Measurements from ENCODE around the gene MYRF.

Gene MYRF

DNA sequence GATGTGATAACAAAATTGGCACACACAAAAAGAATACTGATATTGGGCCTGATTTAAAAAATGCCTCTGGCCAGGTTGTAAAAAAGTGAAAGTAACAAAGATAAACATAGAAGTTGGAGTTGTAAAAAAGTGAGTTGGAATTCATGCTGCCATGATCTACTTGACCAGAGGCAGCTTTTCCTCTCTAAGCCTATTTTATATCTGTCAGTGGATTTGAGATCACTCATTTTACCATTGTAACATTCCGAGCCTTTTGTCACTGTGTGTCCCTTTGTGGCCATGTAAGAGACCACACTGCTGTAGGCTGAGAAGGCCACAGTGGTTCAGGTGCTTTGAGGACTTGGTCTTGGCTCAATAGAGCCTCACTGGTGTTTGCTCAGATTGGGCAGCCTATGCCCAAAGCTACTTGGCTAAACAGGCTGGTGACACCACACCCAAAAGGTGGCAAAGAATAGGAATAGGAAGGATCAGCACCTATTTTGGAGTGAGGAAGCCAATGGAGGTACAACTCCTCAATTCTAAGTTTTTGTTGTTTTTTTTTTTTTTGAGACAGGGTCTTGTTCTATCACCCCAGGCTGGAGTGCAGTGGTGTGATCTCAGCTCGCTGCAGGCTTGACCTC lies 47.3 kb downstream of the MYRF start:
- no peak for DNase-seq

DNA sequence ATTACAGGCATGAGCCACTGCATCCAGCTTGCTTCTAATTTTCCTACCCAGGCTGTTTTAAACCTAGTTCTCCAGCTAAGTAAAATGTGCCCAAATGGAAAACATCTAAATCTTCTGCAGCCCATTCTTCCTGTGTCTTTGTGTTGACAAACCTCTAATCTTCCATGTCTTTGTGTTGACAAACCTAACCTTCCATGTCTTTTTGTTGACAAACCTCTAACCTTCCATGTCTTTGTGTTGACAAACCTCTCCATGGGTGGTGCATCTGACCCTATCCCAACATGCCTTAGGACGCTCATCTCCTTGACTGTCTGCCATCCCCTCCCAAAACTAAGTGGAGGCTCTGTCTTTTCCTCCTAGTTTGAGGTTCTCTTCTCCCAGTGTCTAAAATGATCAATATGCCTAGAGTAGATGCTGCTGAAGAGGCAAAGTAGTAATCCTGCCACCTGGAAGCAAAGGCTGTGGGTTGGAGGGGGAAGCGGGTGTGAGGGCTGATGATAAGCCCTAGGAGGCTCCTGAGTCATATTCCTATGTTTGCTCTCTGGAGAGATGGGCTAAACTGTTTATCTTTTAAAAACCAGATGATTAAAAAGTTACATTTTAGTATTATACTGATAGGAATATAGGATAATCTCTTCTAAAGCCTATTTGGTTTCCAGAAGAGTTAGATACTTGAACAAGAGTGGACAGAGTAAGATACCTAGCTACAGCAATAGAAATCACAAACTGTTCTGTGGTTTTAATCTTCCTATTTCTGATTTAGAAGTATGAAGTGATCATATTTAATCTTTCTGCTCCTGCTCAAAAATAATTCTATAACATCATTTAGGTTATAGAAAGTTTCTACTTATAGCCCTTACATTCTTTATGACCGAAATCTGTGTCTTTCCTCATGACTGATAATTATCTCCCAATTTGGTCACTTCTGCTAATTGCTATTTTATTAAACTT lies 48.2 kb downstream of the MYRF start:
- DNase-seq = no peak

DNA sequence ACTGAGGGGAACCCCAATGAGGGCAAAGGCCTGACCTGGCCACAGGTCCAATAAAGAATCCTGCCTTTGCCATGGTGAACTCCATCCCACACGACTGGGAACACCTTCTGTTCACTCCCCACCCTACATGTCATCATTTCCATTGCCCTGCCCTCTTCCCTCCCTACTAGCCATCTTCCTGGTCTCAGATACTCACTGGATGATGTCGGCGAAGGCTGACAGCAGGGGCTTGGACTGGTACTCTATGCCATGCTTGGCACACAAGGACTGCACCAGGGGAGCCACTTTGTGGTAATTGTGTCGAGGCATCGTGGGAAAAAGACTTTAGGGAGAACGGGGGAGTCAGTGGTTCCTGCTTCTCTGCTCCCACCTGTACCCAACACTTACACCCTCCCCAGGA lies 50.2 kb downstream of the MYRF start:
- DNase-seq = no peak

DNA sequence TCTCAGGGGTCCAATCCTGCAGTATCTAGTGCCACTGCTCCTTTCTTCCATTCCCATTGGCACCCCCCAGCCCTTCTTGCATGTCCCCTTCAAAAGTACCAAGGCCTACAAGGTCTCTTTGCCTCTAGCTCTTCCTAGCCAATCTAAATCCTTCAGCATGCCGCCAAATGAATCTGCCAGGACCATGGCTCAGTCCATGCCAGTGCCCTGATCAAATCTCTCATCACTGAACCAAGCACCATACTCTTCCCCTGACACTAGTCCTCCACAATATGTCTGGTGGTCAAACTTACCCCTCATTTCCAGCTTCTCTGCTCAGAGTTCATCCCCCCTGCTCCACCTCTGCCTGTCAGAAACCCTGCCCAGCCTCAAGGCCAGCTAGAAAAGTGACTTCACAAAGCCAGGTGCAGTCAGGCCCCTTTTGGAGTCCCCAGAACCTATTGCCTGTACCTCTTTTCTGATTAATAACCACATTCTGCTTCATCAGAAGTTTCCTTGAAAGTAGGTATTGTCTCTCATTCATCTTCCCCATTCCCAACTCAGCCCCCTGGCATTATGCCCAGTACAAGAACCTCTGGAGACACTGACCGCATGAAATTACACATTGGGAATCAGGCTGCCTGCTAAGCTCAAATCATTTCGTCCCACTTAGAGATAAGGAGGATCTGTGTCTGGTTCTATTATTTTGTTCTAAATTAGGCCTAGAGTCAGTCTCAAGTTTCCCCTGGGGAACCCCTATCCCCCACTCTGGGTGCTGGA lies 51.6 kb downstream of the MYRF start:
- DNase-seq = no peak

DNA sequence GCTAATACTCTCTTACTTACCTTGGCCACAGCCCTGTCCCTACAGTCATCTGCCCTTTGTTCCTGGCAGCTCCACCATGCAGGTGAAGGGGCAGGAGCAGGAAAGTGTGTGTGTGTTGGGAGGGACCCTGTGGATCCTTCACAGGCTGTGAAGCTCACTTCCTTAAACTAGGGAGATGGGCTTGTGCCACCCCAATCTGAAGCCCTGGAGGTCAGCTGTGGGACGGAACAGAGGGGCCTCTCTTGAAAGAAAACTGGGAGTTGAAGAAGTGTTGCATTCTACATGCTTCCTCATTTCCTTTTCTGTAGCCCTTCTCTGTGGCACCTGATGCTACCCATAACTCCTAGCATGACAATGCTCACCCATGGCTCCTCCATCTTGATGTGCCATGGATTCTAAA lies 52.7 kb downstream of the MYRF start:
- no peak for DNase-seq

DNA sequence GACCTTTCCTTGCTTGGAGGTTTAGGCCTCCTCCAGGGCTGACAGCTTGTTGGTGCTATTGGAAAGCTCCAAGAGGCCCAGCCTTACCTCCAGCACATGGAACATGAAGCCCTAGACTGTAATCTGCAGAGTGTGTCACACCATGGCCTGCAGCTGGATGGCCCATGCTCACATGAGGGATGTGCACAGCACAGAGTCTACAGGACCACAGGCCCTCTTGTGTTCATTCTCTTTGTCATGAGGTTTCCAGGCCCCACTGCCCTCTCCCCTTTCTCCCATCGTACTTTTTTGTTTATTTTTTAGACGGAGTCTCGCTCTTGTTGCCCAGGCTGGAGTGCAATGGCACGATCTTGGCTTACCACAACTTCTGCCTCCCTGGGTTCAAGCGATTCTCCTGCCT lies 54.3 kb downstream of the MYRF start:
- DNase-seq = no peak

DNA sequence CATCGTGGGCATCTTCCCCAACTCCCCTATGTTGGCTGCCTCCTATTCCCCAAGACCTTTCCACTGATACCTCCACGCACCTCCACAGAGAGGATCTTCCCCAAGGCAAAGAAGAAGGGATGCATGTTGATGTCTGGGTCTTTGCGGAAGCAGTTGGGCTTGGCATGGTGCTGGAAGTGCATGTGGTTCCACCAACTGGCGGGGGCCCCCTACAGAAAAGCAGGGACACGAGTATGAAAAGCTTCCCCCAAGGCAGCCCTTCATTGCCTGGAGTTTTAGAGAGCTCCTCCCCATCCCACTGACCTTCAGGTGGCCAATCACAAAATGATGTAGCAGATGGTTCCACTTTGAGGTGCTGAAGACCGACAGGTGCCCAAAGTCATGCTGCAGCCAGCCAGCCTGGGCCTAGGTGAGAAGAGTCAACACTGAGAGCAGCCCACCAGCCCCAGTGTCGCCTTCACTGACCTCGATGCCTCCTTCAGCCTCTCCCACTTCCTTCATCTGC lies 58.3 kb downstream of the MYRF start:
- DNase-seq = no peak

DNA sequence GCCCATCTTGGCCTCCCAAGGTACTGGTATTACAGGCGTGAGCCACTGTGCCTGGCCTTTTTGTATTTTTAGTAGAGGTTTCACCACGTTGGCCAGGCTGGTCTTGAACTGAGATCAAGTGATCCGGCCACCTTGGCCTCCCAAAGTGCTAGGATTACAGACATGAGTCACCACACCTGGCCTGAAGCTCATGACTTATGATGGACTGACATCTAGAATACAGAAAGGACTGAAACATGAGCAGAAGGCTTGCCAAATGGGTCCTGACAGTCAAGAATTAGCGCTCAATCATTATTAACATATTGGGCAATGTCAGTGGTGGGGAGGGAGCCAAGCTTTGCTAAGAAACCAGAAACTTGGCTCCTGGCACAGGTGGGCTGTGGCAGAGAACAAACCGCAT lies 59.4 kb downstream of the MYRF start:
- no peak for DNase-seq

DNA sequence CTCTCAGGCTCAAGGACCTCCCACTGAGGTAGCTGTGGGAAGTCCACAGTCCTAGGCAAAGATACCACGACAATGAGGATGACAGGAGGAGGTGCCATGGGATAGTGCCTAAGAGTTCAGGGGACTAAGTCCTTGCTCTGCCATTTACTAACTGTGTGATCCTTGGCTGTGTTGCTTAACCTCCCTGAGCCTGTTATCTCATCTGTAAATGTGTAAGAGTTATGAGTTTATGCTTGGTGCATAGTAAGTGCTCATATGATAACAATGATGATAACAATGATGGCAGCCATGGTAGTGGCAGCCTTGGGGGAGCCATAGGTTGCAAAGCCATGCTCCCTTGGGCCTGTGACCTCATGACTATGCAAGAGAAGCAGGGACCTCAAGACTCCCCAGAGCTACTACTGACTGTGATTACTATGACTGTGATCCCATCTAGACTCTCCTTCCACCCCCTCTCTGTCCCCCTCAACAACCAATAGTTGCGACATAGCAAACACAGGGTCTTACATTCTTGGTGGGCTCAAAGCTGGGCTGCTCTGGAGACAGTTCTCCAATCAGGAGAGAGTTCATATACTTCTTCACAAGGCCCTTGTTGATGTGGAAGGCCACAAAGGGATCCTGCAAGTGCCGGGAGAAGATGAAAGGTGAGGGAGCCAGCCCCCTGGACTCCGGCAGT lies 60.4 kb downstream of the MYRF start:
- no peak for DNase-seq

DNA sequence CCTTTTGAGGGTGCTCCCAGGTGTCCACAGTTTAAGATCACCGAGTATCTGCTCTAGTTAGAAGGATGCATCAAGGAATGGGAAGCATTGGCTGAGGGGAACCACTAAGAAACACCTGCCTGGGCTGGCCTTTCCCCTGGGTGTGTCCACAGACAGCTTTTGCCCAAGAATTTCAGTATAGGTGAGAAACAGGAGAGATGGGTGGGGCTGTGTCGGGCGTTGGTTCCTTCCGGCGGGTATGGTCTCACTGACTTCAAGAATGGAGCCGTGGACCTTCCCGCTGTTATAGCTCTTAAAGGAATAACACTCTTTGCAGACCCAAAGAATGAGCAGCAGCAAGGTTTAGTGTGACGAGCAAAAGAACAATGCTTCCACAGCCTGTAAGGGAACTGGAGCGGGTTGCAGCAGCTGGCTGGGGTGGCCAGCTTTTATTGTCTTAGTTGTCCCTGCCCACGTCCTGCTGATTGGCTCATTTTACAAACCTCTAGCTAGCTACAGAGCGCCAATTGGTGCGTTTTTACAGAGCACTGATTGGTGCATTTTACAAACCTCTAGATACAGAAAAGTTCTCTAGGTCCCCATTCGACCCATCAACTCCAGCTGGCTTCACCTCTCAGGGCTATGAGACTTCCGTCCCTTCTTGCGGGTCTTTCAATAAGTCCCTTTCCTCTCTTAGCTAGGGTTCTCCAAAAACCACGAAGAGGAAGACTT lies 62.0 kb downstream of the MYRF start:
- DNase-seq = no peak

DNA sequence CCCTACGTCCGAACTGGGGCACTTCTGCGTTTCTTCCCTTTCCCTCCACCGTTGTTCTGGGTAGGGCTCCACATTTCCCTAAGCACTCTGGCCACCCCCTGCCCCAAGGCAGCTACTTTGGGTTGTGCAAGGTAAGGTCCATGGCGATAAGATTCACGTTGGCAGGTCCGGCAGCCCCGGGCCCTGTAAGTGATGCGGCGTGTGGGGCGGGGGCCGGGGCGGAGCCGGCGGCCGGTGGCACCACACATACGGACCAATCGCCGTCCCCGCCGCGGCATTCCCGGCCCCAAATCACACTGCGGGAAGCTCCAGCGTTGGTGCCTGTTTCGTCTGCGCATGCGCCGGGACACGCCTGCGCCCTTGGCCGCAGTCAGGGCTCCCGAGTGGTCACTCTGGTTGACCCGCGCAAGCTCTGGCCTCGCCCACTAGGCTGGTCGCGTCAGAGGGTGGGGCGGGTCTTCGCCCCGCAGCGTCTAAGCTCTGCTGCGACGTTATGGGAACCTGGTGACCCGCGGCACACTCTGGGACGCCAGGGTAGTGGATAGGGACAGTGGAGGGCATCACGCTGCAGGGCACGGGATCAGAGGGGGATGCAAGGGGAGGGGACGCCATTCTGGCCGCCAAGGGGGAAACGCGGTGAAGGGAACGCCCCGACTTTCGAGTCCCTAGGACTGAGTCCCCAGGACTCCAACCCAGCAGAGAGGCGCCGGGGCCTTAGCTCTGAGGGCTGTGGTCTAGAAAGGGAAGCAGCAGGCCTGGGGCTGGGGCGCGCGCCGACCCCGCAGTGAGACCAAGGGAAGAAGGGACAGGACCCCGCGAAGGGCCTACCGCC lies 62.7 kb downstream of the MYRF start:
- peak; percentile 68 for DNase-seq

DNA sequence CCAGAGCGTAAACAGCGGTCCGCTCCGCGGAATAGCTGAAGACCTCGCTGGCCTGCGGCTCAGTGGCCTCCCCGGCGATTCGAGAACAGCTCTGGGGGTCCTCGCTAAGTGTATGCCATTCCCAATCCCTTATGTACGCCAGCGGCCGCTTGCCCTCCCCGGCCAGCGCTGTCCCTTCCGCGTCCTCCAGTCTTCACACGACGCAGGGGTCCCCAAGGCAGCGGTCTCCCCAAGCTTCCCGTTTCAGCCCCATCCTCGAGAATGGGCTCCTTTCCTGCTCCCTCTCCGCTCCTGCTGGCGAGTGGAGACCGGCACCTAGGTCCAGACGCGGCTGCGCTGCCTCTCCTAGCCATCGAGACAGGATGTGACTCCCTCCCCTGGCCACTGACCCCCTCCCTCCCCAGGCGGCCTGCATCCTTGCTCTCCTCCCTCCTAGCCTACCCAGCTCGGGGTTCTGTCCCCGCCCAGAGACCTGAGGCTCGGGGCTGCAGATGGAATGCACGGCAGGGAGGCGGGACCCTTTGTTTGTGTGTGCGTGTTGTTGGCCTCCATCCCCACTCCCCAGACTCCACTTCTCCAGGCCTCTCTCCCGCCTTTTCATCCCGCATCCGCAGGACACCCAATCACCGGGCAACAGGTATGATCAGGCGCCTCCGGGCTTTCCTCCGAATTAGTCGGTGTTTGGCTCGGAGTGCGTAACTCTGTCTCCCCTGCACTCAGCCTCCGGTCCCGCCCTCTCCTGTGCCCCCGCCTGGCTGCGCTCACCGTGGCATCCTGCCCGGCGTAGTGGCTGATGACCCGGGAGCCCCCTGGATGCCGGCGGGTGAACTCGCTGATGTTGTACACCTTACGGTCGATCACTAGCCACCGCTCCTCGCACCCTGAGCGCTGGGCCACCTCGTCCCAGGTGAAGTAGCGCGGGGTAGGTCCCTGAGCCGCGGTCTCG lies 63.6 kb downstream of the MYRF start:
- no peak for DNase-seq

DNA sequence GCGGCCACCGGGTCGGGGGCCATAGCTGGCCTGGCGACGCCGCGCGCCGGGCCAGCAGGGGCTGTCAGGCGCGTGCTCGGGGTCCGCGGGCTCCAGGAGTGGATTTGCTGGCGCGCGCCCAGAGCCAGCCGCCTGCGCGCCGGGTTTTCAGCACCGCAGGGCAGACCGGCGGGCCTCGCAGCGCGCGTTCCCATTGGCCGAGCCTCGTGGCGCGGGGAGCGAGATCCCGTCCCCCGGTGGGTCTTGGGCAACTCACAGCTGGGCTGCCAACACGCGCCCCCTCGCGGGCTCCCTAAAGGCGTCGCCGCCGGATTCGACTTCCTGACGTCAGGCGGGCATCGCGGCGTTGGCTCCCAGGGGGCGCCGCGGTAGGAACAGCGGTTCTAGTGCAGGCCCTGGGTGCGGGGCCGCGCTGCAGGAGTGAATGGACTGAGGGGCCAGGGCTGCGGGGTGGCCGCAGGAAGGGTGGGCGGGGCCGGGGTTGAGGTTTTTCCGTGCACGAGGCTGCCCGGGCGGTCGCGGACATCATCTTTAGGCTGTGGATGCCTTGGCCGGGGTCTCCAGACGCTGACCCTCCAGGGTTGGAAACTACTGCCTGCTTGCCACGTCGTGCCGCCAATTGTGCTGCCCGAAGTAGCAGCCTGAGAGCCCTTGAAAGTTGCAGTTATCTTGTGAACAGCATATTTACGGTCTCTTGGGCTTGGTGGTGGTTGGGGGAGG lies 64.5 kb downstream of the MYRF start, which contains the start of gene FADS1:
Gene FADS1, minus strand, starts transcription at position 268 of the 720 bp plus-strand sequence. Its CDS starts 74 bp downstream, at position 194.
- peak; percentile 96 for DNase-seq

DNA sequence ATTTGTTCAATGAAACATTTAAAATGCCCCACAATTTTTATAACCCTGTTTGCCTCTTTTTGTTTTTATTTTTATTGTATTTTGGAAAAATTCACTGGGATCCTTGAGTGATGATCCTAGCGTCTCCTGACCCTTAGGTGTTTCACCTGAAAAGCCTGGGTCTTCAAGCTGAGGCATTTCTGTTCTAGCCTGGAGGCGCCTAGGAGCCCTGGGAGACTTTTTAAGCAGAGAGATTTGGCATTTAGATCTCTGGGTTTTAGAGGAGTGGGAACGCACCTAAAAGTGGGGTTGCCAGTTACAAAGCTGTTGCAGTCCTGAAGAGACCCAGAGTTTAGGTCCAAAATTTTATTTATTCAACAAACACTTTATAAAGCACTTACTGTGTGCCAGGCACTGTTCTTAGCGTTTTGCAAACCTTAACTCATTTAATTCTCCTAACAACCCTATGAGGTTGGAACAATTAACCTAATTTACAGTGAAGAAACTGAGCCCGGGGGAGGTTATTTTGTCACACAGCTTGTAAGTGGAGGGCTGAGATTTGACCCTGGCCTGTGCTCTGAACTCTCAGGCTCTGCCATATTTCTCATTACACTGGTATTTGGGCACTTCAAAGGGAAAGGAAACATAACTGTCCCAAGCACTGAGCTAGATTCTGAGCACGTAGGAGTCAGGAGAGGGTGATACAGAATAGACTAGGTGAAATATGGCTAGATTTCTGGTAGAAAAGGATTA lies 65.2 kb downstream of the MYRF start:
- DNase-seq = no peak

DNA sequence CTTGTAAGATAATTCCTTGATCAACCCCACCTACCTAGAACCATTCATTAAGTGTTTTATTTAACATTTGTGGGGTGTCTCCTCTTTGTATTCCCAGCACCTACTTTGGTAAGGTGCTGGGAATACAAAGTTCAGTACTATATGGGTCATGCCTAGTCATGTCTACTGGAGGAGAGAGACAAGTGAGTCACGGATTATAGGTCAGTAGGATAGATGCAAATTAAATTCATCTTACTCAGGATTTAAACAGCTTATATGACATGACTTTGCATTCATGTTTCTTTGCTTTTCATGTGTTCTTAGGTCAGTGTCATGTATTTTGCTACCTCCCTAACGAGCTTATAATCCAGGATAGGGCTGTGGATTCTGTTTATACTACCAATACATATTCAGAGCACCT lies 67.7 kb downstream of the MYRF start:
- no peak for DNase-seq

DNA sequence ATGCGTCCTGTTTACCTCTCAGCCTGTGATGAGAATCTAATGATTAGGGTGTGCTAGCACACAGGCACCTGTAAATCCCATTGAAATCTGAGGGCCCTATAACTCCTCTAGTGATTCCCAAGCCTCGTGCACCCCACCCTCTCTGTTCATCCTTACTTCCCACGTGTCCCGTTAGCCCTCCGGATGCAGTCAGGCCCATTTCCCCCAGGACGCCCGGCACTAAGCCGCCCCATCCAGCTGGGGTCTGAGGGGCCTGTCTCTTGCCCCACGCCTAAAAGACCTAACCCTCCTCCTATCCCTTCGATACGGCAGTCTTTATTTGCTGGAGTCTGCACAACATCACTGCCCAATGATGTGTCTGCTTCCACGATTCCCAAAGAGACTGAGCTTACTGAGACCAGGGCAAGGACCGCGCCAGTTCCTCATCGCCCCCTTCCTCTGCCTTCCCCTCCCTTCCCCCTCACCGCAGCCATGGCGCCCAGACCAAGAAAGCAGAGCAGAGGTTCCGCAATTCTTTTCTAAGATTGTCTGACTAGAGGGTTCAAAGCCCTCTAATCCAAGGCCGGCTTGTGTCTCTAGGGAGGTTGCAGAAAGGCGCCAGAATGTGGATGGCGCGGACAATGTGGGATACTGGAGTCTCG lies 74.6 kb downstream of the MYRF start:
- DNase-seq = no peak

DNA sequence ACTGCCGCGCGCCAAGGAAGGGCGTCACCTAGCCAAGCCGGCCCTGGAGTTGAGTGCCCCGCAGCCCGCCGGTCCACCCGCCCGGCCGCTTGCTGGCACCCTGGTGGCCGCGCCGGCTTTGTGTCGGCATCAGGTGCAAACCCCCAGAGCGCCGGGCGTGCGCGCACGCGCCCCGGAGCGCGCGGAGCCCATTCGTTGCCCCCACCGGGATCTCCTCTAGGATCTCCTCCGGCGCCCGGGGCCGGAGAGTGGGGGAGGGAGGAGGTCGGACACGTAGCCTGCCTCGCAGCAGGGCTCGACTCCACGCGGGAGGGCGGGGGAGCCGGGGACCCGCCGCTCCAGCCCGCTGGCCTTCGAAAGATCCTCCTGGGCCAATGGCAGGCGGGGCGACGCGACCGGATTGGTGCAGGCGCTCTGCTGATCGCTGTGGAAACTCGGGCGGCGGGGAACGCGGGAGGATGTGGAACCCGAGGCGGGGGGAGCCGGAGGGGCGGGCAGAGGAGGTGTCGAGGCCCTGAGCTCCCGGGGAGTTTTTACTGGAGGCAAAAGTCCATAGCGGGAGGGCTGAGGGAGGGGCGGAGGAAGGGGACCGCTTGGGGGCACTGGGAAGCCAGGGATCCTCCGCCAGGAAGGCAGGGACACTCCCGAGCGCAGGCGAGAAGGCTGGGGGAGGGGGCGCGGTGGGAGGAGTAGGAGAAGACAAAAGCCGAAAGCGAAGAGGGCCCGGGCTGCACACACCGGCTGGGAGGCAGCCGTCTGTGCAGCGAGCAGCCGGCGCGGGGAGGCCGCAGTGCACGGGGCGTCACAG lies 75.3 kb downstream of the MYRF start, which contains the start of gene FADS2:
Gene FADS2, plus strand, starts transcription at position 730 of the 808 bp plus-strand sequence. CDS start 91 bp downstream, outside the sequence.
- DNase-seq = peak; percentile 94

Data from NCI-H2107 (cell line).